ENCODE results near the gene DDC.

GRCh38 chr7:50531401-50531911 is 33.7 kb downstream of the DDC start:
- no peak for TF ChIP-seq CTCF (IDR thresholded peaks at IDR 0.05; ENCODE audit: low read depth, low read length, missing input control)
- no peak for TF ChIP-seq MAX (IDR thresholded peaks at IDR 0.05)
